HepG2 (cell line): Measurements from ENCODE around the gene OPRD1. TPM values are rescaled to one million over a fixed set of nuclear protein-coding genes. Genes with fewer than 3 reads are reported as not detected.

Experiments used
- ATAC-seq: fragments of 200-7000 bp; cut with Tn5 transposase; 3 replicates; pipeline ENCODE4 v1.9.1; 2020; ENCODE audit warnings: mild to moderate bottlenecking, moderate library complexity
- BruUV-seq: library from RNA; stranded (reverse); fragments of 400-500 nt; replicated peaks from 2 replicates; lab custom pipeline; 2021; lab: Mats Ljungman, UMichigan
- CTCF ChIA-PET: fragments of 300-600 bp; formaldehyde crosslinking; extraction: SDS; loops from one replicate; lab custom pipeline; 2021; ENCODE audit warnings: low total read pairs, inconsistent platforms, low intra/inter-chr PET ratio; lab: Yijun Ruan, JAX
- POLR2A ChIA-PET: fragments of 350-600 bp; sonication (Branson Sonifier 250); formaldehyde crosslinking; loops from one replicate; lab custom pipeline; 2020; ENCODE audit warnings: antibody characterized with exemption, inconsistent platforms; lab: Yijun Ruan, JAX
- DNase-seq: peaks from one replicate; pipeline ENCODE4 v3.0.0-alpha.2; 2015; ENCODE audit warnings: low spot score
- FAIRE-seq: peaks from 3 replicates; lab custom pipeline; 2011; peaks lifted over from hg19 to GRCh38; lab: Jason Lieb, UNC
- H2AFZ ChIP-seq: one replicate; pipeline ENCODE4 v1.6.1; 2011; ENCODE audit warnings: low read length, inconsistent platforms
- H3K27ac ChIP-seq: fragments of 300-600 bp; 3 replicates; pipeline ENCODE4 v1.8.0; 2011; ENCODE audit warnings: mixed run types, mild to moderate bottlenecking, mixed read lengths, low read length, inconsistent platforms; ENCODE audit not compliant: insufficient read depth; ENCODE audit errors: extremely low read length
- H3K27me3 ChIP-seq, 2 experiments: fragments of 200-600 bp in 1 of 2; 2 replicates in 1 of 2; 3 replicates in 1 of 2; pipeline versions ENCODE4 v1.6.0 to v1.8.0; 2011; ENCODE audit warnings: low read length in 2 of 2, mild to moderate bottlenecking in 2 of 2, moderate library complexity in 2 of 2, inconsistent platforms in 1 of 2; ENCODE audit not compliant: insufficient read depth in 2 of 2, control insufficient read depth in 1 of 2
- H3K36me3 ChIP-seq, 2 experiments: fragments of 200-600 bp in 1 of 2; replicated peaks in 1 of 2; 2 replicates in 1 of 2; 3 replicates in 1 of 2; pipeline versions ENCODE4 v1.5.1 to v1.8.0; 2011; ENCODE audit warnings: low read length in 2 of 2, inconsistent platforms in 1 of 2; ENCODE audit not compliant: insufficient read depth in 2 of 2, control insufficient read depth in 1 of 2
- H3K4me1 ChIP-seq: 2 replicates; pipeline ENCODE4 v1.5.1; 2012; ENCODE audit warnings: low read length, inconsistent platforms; ENCODE audit not compliant: insufficient read depth
- H3K4me2 ChIP-seq: 2 replicates; pipeline ENCODE4 v1.6.0; 2011; ENCODE audit warnings: low read depth, low read length, inconsistent platforms
- H3K4me3 ChIP-seq, 3 experiments: fragments of 200-600 bp in 1 of 3; sonication (generic), shearing (Covaris generic) in 1 of 3; replicated peaks in 1 of 3; 2 replicates each; pipeline ENCODE4 v1.5.1; 2011 to 2016; ENCODE audit warnings: low read length in 3 of 3, inconsistent platforms in 2 of 3, low read depth in 2 of 3, mild to moderate bottlenecking in 2 of 3, control low read depth in 1 of 3, mixed read lengths in 1 of 3; ENCODE audit not compliant: insufficient read depth in 1 of 3
- H3K79me2 ChIP-seq: one replicate; pipeline ENCODE4 v1.6.1; 2011; ENCODE audit warnings: low read length, inconsistent platforms; ENCODE audit not compliant: insufficient read depth
- H3K9ac ChIP-seq: 2 replicates; pipeline ENCODE4 v1.6.0; 2011; ENCODE audit warnings: mild to moderate bottlenecking, low read depth, low read length, inconsistent platforms; ENCODE audit not compliant: insufficient read depth
- H3K9me3 ChIP-seq: 2 replicates; pipeline ENCODE4 v1.5.1; 2012; ENCODE audit warnings: mild to moderate bottlenecking, low read length
- H4K20me1 ChIP-seq: 2 replicates; pipeline ENCODE4 v1.6.0; 2011; ENCODE audit warnings: inconsistent platforms, mild to moderate bottlenecking, low read length, moderate library complexity; ENCODE audit not compliant: insufficient read depth
- AGO1 ChIP-seq: fragments of 200-400 bp; formaldehyde crosslinking; IDR thresholded peaks from 2 replicates; pipeline ENCODE4 v1.6.1; 2017; ENCODE audit warnings: mild to moderate bottlenecking, low read depth, low read length, moderate library complexity; ENCODE audit not compliant: poor library complexity, severe bottlenecking
- DNMT1 ChIP-seq: sonication (generic); formaldehyde crosslinking; IDR thresholded peaks from 2 replicates; pipeline ENCODE4 v1.5.1; 2020; ENCODE audit warnings: mild to moderate bottlenecking, missing genetic modification reagents
- GATAD2A ChIP-seq: IDR thresholded peaks from 2 replicates; pipeline ENCODE4 v1.6.1; 2016
- HNF4A ChIP-seq: sonication (generic); formaldehyde crosslinking; IDR thresholded peaks from 2 replicates; pipeline ENCODE4 v1.4.0; 2020; ENCODE audit warnings: missing genetic modification reagents
- MBNL3 ChIP-seq: fragments of 250-450 bp; sonication (Bioruptor Pico); conservative IDR thresholded peaks from 2 replicates; pipeline ENCODE4 v1.8.0; 2022; ENCODE audit warnings: mild to moderate bottlenecking, inconsistent platforms
- TMF1 ChIP-seq: sonication (generic); formaldehyde crosslinking; IDR thresholded peaks from 2 replicates; pipeline ENCODE4 v1.8.1; 2022; ENCODE audit warnings: low read depth, missing genetic modification reagents
- XBP1 ChIP-seq: sonication (generic); formaldehyde crosslinking; IDR thresholded peaks from 2 replicates; pipeline ENCODE4 v1.5.0; 2020; ENCODE audit warnings: missing genetic modification reagents
- ZNF292 ChIP-seq: sonication (generic); formaldehyde crosslinking; IDR thresholded peaks from 2 replicates; pipeline ENCODE4 v1.8.1; 2022; ENCODE audit warnings: mild to moderate bottlenecking, low read depth, missing genetic modification reagents, borderline replicate concordance
- ZNF367 ChIP-seq: sonication (generic); formaldehyde crosslinking; IDR thresholded peaks from 2 replicates; pipeline ENCODE4 v1.4.0; 2020; ENCODE audit warnings: missing genetic modification reagents, borderline replicate concordance
- ZNF501 ChIP-seq: sonication (generic); formaldehyde crosslinking; IDR thresholded peaks from 2 replicates; pipeline ENCODE4 v1.5.1; 2020; ENCODE audit warnings: mild to moderate bottlenecking, moderate library complexity, missing genetic modification reagents
- ZNF644 ChIP-seq: IDR thresholded peaks from 2 replicates; pipeline ENCODE4 v1.6.1; 2016; ENCODE audit warnings: low read depth
- WGBS: methylation state at CpG from one replicate; pipeline ENCODE4 v1.1.6; 2017; ENCODE audit warnings: low lambda C conversion rate; 5-methylcytosine and 5-hydroxymethylcytosine counted together
- in situ Hi-C: cut with HindIII; loops from 2 replicates; pipeline ENCODE4 v1.10.0; 2017; ENCODE audit warnings: low pct_unique_long_range_greater_than_20kb; ENCODE audit not compliant: extremely low pct_ligation_motif_present
- intact Hi-C: fragments of 100-400 bp; cut with micrococcal nuclease; formaldehyde crosslinking; loops from one replicate; pipeline ENCODE4 v1.10.0; 2022; ENCODE audit not compliant: unreplicated experiment
- polyA plus RNA-seq, 8 experiments: library from polyadenylated mRNA; depleted of rRNA in 3 of 8; stranded (reverse) in 7 of 8; unstranded in 1 of 8; fragments of >200 nt; fragmentation: Illumina TruSeq in 4 of 8; extraction: Trizol in 4 of 8; gene quantifications; 2 replicates each; pipeline versions ENCODE4 v1.2.1 to v1.2.3, GENCODE V29; 2011 to 2016; ENCODE audit warnings: low read depth in 4 of 8, missing spikeins in 1 of 8, mixed read lengths in 1 of 8; ENCODE audit not compliant: insufficient read depth in 1 of 8
- total RNA-seq, 5 experiments: library from RNA; depleted of rRNA; stranded (reverse); fragments of >200 nt; fragmentation: Illumina TruSeq; extraction: Trizol; gene quantifications; 2 replicates each; pipeline ENCODE4 v1.2.3, GENCODE V29; 2016; ENCODE audit warnings: low read depth in 1 of 5
- TF ChIP-seq, protein P1 (sequence below): sonication (generic); formaldehyde crosslinking; IDR thresholded peaks from 2 replicates; pipeline ENCODE4 v1.5.0; 2020; ENCODE audit warnings: missing genetic modification reagents, mild to moderate bottlenecking, borderline replicate concordance
- TF ChIP-seq, protein P2 (sequence below): sonication (generic); formaldehyde crosslinking; conservative IDR thresholded peaks from 2 replicates; pipeline ENCODE4 v1.5.0; 2020; ENCODE audit warnings: missing genetic modification reagents

Gene OPRD1
- total and polyA plus RNA-seq, 2 of the 13 experiments (the other 11 are each of a cell fraction or from before 2014, with no cell fraction given) = 0.02 to 0.03 TPM

DNA sequence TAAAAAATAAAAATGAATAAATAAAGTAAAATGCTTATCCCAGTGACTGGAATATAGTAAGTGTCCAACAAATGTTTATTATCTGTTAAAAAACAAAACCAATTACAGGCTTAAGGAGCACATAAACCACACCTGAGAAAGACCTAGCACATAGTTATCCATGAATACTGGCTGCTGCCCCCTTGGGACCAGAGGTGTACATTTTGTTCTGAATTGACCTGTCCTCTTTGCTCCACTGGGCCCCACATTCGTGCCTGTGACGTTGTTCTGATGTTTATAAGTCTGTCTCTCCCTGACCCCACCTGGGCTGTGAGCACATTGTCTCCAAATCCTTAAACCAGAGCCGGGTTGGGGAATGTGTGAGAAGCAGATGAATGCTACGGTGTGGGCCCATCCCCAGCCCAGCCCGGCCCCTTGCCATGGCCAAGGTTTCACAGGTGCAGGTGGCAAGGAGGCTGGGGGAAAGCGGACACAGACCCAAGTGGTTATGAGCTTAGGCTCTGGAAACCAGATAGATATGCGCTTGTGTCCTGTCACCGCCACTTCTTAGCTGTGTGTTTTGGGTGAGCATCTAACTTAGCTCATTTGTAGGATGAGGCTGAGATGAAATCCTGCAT lies 29.1 kb downstream of the OPRD1 start:
- 64% methylated on average over 6 of the region's 8 CpGs for WGBS
- Histone ChIP-seq H3K79me2 (no peaks in the 10 kb centered on the region), H3K36me3 (no peaks in the 10 kb centered on the region), H3K4me3 (no peak overlapping the region), H3K27me3 (no peaks in the 10 kb centered on the region)
- CTCF ChIA-PET = no interaction called here
- intact Hi-C loops = no loop called here
- no peak for TF ChIP-seq AGO1
- no peak for TF ChIP-seq ZNF367 (CRISPR knock-in tag)
- no peak for TF ChIP-seq MBNL3 (CRISPR knock-in tag)
- TF ChIP-seq TMF1 = no peak
- TF ChIP-seq, all 625 proteins: peak for 0
- Histone ChIP-seq H2AFZ (no peak overlapping the region), H4K20me1 (no peaks in the 10 kb centered on the region), H3K27ac (no peak overlapping the region), H3K4me1 (peaks cover 20% of the 10 kb centered on the region), H3K9ac (no peak overlapping the region), H3K4me2 (no peak overlapping the region), H3K9me3 (no peaks in the 10 kb centered on the region)
- no peak for DNase-seq
- no peak for FAIRE-seq
- in situ Hi-C loops = no loop called here
- POLR2A ChIA-PET = no interaction called here
- peak; percentile 47; the same call in 1 of the 3 replicates for ATAC-seq
- no TSS peak for BruUV-seq

DNA sequence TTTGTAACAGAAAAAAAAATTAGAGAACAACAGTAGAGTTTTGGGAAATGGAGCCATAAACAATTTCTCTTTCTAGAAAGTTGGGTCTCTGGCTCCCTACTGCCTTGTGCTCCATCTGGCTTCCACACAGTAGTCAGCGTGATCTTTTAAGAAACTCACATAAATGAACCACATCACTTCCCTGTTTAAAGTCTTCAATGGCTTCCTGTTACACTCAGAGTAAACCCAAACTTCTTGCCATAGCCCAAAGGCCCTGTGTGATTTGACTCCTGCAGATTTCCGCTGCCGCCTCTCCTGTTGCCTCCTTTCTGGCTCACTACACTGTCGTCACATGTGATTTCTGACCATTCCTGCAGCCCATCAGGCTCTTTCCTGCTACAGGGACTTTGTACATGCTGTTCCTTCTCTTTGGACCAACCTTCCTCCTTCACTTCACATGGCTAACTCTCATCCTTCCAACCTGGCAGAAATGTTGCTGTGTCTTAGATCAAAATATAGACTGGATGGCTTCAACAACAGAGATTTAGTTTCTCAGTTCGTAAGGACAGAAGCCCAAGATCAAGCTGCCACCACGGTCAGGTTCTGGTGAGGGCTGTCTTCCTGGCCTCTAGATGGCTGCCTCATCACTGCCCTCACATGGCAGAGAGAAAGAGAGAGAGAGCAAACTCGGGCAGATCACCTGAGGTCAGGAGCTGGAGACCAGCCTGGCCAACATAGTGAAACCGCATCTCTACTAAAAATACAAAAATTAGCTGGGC lies 34.0 kb downstream of the OPRD1 start:
- H3K9ac ChIP-seq = peak overlapping the region; percentile 16; the same call in 1 of the 2 replicates
- H3K9me3 ChIP-seq = no peaks in the 10 kb centered on the region
- 19% methylated on average over 8 of the region's 8 CpGs for WGBS
- ATAC-seq (peak; percentile 98), DNase-seq (peak; percentile 66), FAIRE-seq (peak; percentile 81)
- no peaks in the 10 kb centered on the region for H4K20me1 ChIP-seq
- peak overlapping the region; percentile 99 for H2AFZ ChIP-seq
- peak overlapping the region; percentile 8 to 41 (median 20); a peak in 2 of 6 replicates for H3K4me3 ChIP-seq
- ChIA-PET POLR2A (interaction anchor here (0.7 to 1.1 kb wide), 2 partner anchors 197 to 203 kb away, joined by 3 to 4 read pairs; partner anchors contain the start of genes RNU11 and TAF12), CTCF (interaction anchor here (1.4 kb wide), 1 partner anchor 61 kb away, joined by 7 read pairs; no protein-coding TSS in a partner anchor)
- 0 out of 5 replicates have a peak, but pooled peaks cover 0 to 4% of the 10 kb centered on the region in 2 experiments for H3K27me3 ChIP-seq
- BruUV-seq = no TSS peak
- H3K4me2 ChIP-seq = peak overlapping the region; percentile 79
- H3K36me3 ChIP-seq = no peaks in the 10 kb centered on the region
- peaks cover 12% of the 10 kb centered on the region for H3K4me1 ChIP-seq
- in situ Hi-C loops = no loop called here
- H3K27ac ChIP-seq = no peak overlapping the region
- H3K79me2 ChIP-seq = no peaks in the 10 kb centered on the region
- intact Hi-C loops = loop anchor here (2.0 kb wide), 1 partner anchor 61 kb away; no protein-coding TSS in a partner anchor
- TF ChIP-seq ZNF501 (peak; percentile 48; the same call in 1 of the 2 replicates), GATAD2A (CRISPR knock-in tag) (0 out of 2 replicates have a peak, but pooled peaks have one; percentile 18), ZNF644 (CRISPR knock-in tag) (peak; percentile 40; the same call in 1 of the 2 replicates), ZNF292 (CRISPR knock-in tag) (peak; percentile 69; the same call in 1 of the 2 replicates), XBP1 (no peak), HNF4A (CRISPR knock-in tag) (no peak), DNMT1 (CRISPR knock-in tag) (no peak)
- TF ChIP-seq, protein P1, sequence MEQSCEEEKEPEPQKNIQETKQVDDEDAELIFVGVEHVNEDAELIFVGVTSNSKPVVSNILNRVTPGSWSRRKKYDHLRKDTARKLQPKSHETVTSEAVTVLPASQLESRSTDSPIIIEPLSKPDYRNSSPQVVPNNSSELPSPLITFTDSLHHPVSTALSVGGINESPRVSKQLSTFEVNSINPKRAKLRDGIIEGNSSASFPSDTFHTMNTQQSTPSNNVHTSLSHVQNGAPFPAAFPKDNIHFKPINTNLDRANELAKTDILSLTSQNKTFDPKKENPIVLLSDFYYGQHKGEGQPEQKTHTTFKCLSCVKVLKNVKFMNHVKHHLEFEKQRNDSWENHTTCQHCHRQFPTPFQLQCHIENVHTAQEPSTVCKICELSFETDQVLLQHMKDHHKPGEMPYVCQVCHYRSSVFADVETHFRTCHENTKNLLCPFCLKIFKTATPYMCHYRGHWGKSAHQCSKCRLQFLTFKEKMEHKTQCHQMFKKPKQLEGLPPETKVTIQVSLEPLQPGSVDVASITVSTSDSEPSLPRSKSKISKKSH (CRISPR knock-in tag) = no peak
- TF ChIP-seq, protein P2, sequence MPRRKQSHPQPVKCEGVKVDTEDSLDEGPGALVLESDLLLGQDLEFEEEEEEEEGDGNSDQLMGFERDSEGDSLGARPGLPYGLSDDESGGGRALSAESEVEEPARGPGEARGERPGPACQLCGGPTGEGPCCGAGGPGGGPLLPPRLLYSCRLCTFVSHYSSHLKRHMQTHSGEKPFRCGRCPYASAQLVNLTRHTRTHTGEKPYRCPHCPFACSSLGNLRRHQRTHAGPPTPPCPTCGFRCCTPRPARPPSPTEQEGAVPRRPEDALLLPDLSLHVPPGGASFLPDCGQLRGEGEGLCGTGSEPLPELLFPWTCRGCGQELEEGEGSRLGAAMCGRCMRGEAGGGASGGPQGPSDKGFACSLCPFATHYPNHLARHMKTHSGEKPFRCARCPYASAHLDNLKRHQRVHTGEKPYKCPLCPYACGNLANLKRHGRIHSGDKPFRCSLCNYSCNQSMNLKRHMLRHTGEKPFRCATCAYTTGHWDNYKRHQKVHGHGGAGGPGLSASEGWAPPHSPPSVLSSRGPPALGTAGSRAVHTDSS (CRISPR knock-in tag) = no peak
